Measurements from ENCODE around the gene NUP93.

- TF ChIP-seq CTCF (IDR thresholded peaks at IDR 0.05; ENCODE audit: poor library complexity): no peak
- no peak for TF ChIP-seq EZH2 (IDR thresholded peaks at IDR 0.05; ENCODE audit: borderline replicate concordance)
Measured at GRCh38 chr16:56832768-56833167, 102.8 kb downstream of the NUP93 start.

Measured in hepatocyte (in vitro differentiated cells).